ENCODE data around the gene UCKL1.

UCKL1 gene

GRCh38 chr20:63945031-63945658 lies 11.1 kb downstream of the UCKL1 start:
- Histone ChIP-seq H3K4me3 (ENCODE audit: low read depth, low read length) (no peak overlapping the region), H3K36me3 (peaks cover 50% of the 10 kb centered on the region), H3K9me3 (no peaks in the 10 kb centered on the region), H3K27me3 (no peaks in the 10 kb centered on the region), H3K4me1 (peaks cover 14% of the 10 kb centered on the region)
- TF ChIP-seq CTCF (IDR thresholded peaks at IDR 0.05; ENCODE audit: low read depth, low read length), result no peak
- no peak for DNase-seq

GRCh38 chr20:63944078-63944941 lies 11.9 kb downstream of the UCKL1 start:
- no peak for DNase-seq
- TF ChIP-seq CTCF (IDR thresholded peaks at IDR 0.05; ENCODE audit: low read depth, low read length), result no peak
- no peaks in the 10 kb centered on the region for H3K27me3 ChIP-seq
- peaks cover 5% of the 10 kb centered on the region for H3K4me1 ChIP-seq
- H3K9me3 ChIP-seq, result no peaks in the 10 kb centered on the region
- H3K4me3 ChIP-seq (ENCODE audit: low read depth, low read length), result no peak overlapping the region
- H3K36me3 ChIP-seq, result peaks cover 55% of the 10 kb centered on the region

- H3K4me3 ChIP-seq (ENCODE audit: low read depth, low read length), result no peak overlapping the region
- peaks cover 61% of the 10 kb centered on the region for H3K36me3 ChIP-seq
- DNase-seq, result no peak
- TF ChIP-seq CTCF (IDR thresholded peaks at IDR 0.05; ENCODE audit: low read depth, low read length), result no peak
- H3K4me1 ChIP-seq, result peaks cover 1% of the 10 kb centered on the region
- no peaks in the 10 kb centered on the region for H3K9me3 ChIP-seq
- H3K27me3 ChIP-seq, result no peaks in the 10 kb centered on the region
These were observed 12.5 kb downstream of the UCKL1 start for GRCh38 chr20:63943808-63944077.

- Histone ChIP-seq H3K4me3 (ENCODE audit: low read depth, low read length) (no peak overlapping the region), H3K27me3 (no peaks in the 10 kb centered on the region), H3K36me3 (peaks cover 63% of the 10 kb centered on the region), H3K4me1 (no peaks in the 10 kb centered on the region; the same call in 1 of the 2 replicates), H3K9me3 (no peaks in the 10 kb centered on the region)
- no peak for TF ChIP-seq CTCF (IDR thresholded peaks at IDR 0.05; ENCODE audit: low read depth, low read length)
- no peak for DNase-seq
These were observed 13.0 kb downstream of the UCKL1 start for GRCh38 chr20:63942969-63943807.

- H3K27me3 ChIP-seq, result no peaks in the 10 kb centered on the region
- H3K9me3 ChIP-seq, result no peaks in the 10 kb centered on the region
- no peak for TF ChIP-seq CTCF (IDR thresholded peaks at IDR 0.05; ENCODE audit: low read depth, low read length)
- DNase-seq, result peak; percentile 66
- peaks cover 63% of the 10 kb centered on the region for H3K36me3 ChIP-seq
- no peaks in the 10 kb centered on the region for H3K4me1 ChIP-seq
- H3K4me3 ChIP-seq (ENCODE audit: low read depth, low read length), result no peak overlapping the region
These were observed 13.8 kb downstream of the UCKL1 start for GRCh38 chr20:63942250-63942951.
